ENCODE measurements around the gene CHCHD10. TPM values are rescaled to one million over a fixed set of nuclear protein-coding genes. Genes with fewer than 3 reads are reported as not detected.

CHCHD10 gene
- total RNA-seq, 1 experiment from 2014 or later: 198 TPM

DNA sequence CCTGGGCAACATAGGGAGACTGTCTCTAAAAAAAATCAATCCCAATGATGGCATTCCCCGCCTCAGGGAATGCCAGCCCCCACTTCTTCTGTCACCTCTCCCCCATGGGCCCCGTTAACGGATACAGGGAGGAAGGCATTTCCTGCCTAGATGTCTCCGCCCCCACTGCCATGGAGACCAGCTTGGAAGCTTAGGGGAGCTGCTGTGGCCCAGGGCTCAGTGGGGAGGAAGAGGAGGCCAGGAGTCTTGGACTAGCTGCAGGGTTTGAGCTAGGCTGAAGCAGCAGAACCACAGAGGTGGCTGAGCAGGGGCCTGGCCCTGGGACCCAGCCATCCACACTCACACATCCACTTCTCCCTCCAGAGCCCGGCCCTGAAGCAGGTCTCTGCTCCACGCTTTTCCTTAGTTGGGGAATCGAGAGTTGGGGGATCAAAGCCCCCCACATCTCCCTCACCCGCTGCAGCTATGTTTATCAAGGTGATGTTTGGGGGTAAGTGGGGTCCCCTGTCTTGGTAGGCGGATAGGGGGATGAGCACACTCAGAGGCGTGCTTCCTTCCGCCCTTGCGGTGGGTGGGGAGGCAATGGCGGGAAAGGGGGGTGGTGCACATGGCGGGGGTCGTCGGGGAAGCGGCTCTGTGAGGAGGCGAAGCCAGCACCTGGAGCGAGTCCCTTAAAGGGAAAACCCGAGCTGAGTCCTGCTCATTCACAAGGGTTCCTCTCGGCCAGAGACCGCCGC, 4.8 kb downstream of the CHCHD10 start, which contains the start of gene C22orf15 (continued):
- TF ChIP-seq, protein P1, sequence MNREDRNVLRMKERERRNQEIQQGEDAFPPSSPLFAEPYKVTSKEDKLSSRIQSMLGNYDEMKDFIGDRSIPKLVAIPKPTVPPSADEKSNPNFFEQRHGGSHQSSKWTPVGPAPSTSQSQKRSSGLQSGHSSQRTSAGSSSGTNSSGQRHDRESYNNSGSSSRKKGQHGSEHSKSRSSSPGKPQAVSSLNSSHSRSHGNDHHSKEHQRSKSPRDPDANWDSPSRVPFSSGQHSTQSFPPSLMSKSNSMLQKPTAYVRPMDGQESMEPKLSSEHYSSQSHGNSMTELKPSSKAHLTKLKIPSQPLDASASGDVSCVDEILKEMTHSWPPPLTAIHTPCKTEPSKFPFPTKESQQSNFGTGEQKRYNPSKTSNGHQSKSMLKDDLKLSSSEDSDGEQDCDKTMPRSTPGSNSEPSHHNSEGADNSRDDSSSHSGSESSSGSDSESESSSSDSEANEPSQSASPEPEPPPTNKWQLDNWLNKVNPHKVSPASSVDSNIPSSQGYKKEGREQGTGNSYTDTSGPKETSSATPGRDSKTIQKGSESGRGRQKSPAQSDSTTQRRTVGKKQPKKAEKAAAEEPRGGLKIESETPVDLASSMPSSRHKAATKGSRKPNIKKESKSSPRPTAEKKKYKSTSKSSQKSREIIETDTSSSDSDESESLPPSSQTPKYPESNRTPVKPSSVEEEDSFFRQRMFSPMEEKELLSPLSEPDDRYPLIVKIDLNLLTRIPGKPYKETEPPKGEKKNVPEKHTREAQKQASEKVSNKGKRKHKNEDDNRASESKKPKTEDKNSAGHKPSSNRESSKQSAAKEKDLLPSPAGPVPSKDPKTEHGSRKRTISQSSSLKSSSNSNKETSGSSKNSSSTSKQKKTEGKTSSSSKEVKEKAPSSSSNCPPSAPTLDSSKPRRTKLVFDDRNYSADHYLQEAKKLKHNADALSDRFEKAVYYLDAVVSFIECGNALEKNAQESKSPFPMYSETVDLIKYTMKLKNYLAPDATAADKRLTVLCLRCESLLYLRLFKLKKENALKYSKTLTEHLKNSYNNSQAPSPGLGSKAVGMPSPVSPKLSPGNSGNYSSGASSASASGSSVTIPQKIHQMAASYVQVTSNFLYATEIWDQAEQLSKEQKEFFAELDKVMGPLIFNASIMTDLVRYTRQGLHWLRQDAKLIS (CRISPR knock-in tag; IDR thresholded peaks at IDR 0.05; ENCODE audit: borderline replicate concordance): no peak
- no peak for TF ChIP-seq ZNF317 (CRISPR knock-in tag; IDR thresholded peaks at IDR 0.05; ENCODE audit: borderline replicate concordance, low read depth)
- TF ChIP-seq, protein P2, sequence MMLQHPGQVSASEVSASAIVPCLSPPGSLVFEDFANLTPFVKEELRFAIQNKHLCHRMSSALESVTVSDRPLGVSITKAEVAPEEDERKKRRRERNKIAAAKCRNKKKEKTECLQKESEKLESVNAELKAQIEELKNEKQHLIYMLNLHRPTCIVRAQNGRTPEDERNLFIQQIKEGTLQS (CRISPR knock-in tag; conservative IDR thresholded peaks at IDR 0.05): no peak
- TF ChIP-seq SP1 (CRISPR knock-in tag; conservative IDR thresholded peaks at IDR 0.05): no peak
- TF ChIP-seq TP53 (CRISPR knock-in tag; IDR thresholded peaks at IDR 0.05): peak; percentile 62; the same call in 1 of the 2 replicates
- no peak for TF ChIP-seq JAZF1 (CRISPR knock-in tag; IDR thresholded peaks at IDR 0.05)
- TF ChIP-seq KAT7 (CRISPR knock-in tag; IDR thresholded peaks at IDR 0.05; ENCODE audit: borderline replicate concordance): no peak
- TF ChIP-seq, protein P3, sequence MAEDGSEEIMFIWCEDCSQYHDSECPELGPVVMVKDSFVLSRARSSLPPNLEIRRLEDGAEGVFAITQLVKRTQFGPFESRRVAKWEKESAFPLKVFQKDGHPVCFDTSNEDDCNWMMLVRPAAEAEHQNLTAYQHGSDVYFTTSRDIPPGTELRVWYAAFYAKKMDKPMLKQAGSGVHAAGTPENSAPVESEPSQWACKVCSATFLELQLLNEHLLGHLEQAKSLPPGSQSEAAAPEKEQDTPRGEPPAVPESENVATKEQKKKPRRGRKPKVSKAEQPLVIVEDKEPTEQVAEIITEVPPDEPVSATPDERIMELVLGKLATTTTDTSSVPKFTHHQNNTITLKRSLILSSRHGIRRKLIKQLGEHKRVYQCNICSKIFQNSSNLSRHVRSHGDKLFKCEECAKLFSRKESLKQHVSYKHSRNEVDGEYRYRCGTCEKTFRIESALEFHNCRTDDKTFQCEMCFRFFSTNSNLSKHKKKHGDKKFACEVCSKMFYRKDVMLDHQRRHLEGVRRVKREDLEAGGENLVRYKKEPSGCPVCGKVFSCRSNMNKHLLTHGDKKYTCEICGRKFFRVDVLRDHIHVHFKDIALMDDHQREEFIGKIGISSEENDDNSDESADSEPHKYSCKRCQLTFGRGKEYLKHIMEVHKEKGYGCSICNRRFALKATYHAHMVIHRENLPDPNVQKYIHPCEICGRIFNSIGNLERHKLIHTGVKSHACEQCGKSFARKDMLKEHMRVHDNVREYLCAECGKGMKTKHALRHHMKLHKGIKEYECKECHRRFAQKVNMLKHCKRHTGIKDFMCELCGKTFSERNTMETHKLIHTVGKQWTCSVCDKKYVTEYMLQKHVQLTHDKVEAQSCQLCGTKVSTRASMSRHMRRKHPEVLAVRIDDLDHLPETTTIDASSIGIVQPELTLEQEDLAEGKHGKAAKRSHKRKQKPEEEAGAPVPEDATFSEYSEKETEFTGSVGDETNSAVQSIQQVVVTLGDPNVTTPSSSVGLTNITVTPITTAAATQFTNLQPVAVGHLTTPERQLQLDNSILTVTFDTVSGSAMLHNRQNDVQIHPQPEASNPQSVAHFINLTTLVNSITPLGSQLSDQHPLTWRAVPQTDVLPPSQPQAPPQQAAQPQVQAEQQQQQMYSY (CRISPR knock-in tag; IDR thresholded peaks at IDR 0.05): 0 out of 2 replicates have a peak, but pooled peaks have one; percentile 10
- TF ChIP-seq, protein P4, sequence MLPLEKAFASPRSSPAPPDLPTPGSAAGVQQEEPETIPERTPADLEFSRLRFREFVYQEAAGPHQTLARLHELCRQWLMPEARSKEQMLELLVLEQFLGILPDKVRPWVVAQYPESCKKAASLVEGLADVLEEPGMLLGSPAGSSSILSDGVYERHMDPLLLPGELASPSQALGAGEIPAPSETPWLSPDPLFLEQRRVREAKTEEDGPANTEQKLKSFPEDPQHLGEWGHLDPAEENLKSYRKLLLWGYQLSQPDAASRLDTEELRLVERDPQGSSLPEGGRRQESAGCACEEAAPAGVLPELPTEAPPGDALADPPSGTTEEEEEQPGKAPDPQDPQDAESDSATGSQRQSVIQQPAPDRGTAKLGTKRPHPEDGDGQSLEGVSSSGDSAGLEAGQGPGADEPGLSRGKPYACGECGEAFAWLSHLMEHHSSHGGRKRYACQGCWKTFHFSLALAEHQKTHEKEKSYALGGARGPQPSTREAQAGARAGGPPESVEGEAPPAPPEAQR (CRISPR knock-in tag; IDR thresholded peaks at IDR 0.05): no peak
- TF ChIP-seq GRHL2 (CRISPR knock-in tag; IDR thresholded peaks at IDR 0.05; ENCODE audit: insufficient replicate concordance, severe bottlenecking): no peak
- TF ChIP-seq ATF1 (CRISPR knock-in tag; IDR thresholded peaks at IDR 0.05): no peak
- TF ChIP-seq PRRX2 (CRISPR knock-in tag; IDR thresholded peaks at IDR 0.05): no peak
- TF ChIP-seq, protein P5, sequence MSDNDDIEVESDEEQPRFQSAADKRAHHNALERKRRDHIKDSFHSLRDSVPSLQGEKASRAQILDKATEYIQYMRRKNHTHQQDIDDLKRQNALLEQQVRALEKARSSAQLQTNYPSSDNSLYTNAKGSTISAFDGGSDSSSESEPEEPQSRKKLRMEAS (CRISPR knock-in tag; IDR thresholded peaks at IDR 0.05): peak; percentile 73; the same call in 1 of the 2 replicates
- TF ChIP-seq, protein P6, sequence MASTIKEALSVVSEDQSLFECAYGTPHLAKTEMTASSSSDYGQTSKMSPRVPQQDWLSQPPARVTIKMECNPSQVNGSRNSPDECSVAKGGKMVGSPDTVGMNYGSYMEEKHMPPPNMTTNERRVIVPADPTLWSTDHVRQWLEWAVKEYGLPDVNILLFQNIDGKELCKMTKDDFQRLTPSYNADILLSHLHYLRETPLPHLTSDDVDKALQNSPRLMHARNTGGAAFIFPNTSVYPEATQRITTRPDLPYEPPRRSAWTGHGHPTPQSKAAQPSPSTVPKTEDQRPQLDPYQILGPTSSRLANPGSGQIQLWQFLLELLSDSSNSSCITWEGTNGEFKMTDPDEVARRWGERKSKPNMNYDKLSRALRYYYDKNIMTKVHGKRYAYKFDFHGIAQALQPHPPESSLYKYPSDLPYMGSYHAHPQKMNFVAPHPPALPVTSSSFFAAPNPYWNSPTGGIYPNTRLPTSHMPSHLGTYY (CRISPR knock-in tag; IDR thresholded peaks at IDR 0.05): no peak
- TF ChIP-seq, protein P7, sequence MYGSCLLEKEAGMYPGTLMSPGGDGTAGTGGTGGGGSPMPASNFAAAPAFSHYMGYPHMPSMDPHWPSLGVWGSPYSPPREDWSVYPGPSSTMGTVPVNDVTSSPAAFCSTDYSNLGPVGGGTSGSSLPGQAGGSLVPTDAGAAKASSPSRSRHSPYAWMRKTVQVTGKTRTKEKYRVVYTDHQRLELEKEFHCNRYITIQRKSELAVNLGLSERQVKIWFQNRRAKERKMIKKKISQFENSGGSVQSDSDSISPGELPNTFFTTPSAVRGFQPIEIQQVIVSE (CRISPR knock-in tag; IDR thresholded peaks at IDR 0.05; ENCODE audit: borderline replicate concordance): no peak
